Neural cell (in vitro differentiated cells): Measurements from ENCODE around the gene SPECC1L. TPM values are rescaled to one million over a fixed set of nuclear protein-coding genes. Genes with fewer than 3 reads are reported as not detected.

Source experiments
- H2AFZ ChIP-seq: fragments of 200-600, 300-800 bp; sonication (generic), shearing (Covaris generic); 2 replicates; pipeline ENCODE4 v1.6.0; 2014; ENCODE audit warnings: low read depth, mild to moderate bottlenecking, antibody characterized with exemption, low read length, moderate library complexity
- H3F3A ChIP-seq: fragments of 200-600 bp; shearing (Covaris generic); 2 replicates; pipeline ENCODE4 v1.6.1; 2016; ENCODE audit warnings: mild to moderate bottlenecking, moderate library complexity, mixed read lengths, antibody characterized with exemption, low read length; ENCODE audit not compliant: insufficient read depth, poor library complexity, severe bottlenecking
- H3K27ac ChIP-seq: fragments of 200-600, 300-800 bp; sonication (generic), shearing (Covaris generic); 2 replicates; pipeline ENCODE4 v1.5.1; 2014; ENCODE audit warnings: mild to moderate bottlenecking, low read length, moderate library complexity
- H3K27me3 ChIP-seq: fragments of 300-800, 200-600 bp; sonication (generic), shearing (Covaris generic); 2 replicates; pipeline ENCODE4 v1.6.0; 2014; ENCODE audit warnings: mild to moderate bottlenecking, low read depth, low read length, moderate library complexity; ENCODE audit not compliant: insufficient read depth
- H3K36me3 ChIP-seq: fragments of 300-800, 200-600 bp; sonication (generic), shearing (Covaris generic); 2 replicates; pipeline ENCODE4 v1.5.1; 2014; ENCODE audit warnings: mild to moderate bottlenecking, antibody characterized with exemption, low read length, moderate library complexity; ENCODE audit not compliant: insufficient read depth
- H3K4me2 ChIP-seq: fragments of 300-800, 200-600 bp; sonication (generic), shearing (Covaris generic); 2 replicates; pipeline ENCODE4 v1.6.0; 2014; ENCODE audit warnings: mild to moderate bottlenecking, low read length
- H3K4me3 ChIP-seq: fragments of 300-800, 200-600 bp; sonication (generic), shearing (Covaris generic); 2 replicates; pipeline ENCODE4 v1.5.1; 2014; ENCODE audit warnings: mild to moderate bottlenecking, low read length, moderate library complexity
- H3K79me2 ChIP-seq: fragments of 200-600 bp; shearing (Covaris generic); replicated peaks from 2 replicates; pipeline ENCODE4 v1.6.0; 2014; ENCODE audit warnings: mild to moderate bottlenecking, low read length, moderate library complexity; ENCODE audit not compliant: insufficient read depth
- H3K9ac ChIP-seq: fragments of 300-800, 200-600 bp; sonication (generic), shearing (Covaris generic); 2 replicates; pipeline ENCODE4 v1.6.1; 2016; ENCODE audit warnings: mild to moderate bottlenecking, low read length, mixed read lengths
- H3K9me2 ChIP-seq: fragments of 200-600 bp; shearing (Covaris generic); 2 replicates; pipeline ENCODE4 v1.6.1; 2016; ENCODE audit warnings: mild to moderate bottlenecking, low read length, mixed read lengths; ENCODE audit not compliant: insufficient read depth
- H3K9me3 ChIP-seq: fragments of 200-600, 300-800 bp; sonication (generic), shearing (Covaris generic); 2 replicates; pipeline ENCODE4 v1.6.1; 2016; ENCODE audit warnings: mild to moderate bottlenecking, mixed run types, low read length, moderate library complexity, mixed read lengths
- H4K20me1 ChIP-seq: fragments of 200-600 bp; shearing (Covaris generic); 2 replicates; pipeline ENCODE4 v1.6.1; 2016; ENCODE audit warnings: mild to moderate bottlenecking, mixed run types; ENCODE audit not compliant: insufficient read depth
- EP300 ChIP-seq: fragments of 450-650 bp; conservative IDR thresholded peaks from 2 replicates; pipeline ENCODE4 v1.6.1; 2014; ENCODE audit warnings: antibody characterized with exemption, mild to moderate bottlenecking, moderate library complexity; ENCODE audit not compliant: poor library complexity, severe bottlenecking
- EZH2 ChIP-seq: fragments of 200-600, 300-800 bp; shearing (Covaris generic), sonication (generic); IDR thresholded peaks from 2 replicates; pipeline ENCODE4 v1.6.1; 2014; ENCODE audit warnings: antibody characterized with exemption, low read length, borderline replicate concordance, mild to moderate bottlenecking; ENCODE audit not compliant: insufficient read depth, poor library complexity, severe bottlenecking
- MXI1 ChIP-seq: fragments of 450-650 bp; conservative IDR thresholded peaks from 2 replicates; pipeline ENCODE4 v1.6.1; 2014; ENCODE audit warnings: antibody characterized with exemption, mild to moderate bottlenecking; ENCODE audit not compliant: poor library complexity, severe bottlenecking
- POLR2AphosphoS5 ChIP-seq: IDR thresholded peaks from 2 replicates; pipeline ENCODE4 v1.6.1; 2012
- RAD21 ChIP-seq: fragments of 450-650 bp; conservative IDR thresholded peaks from 2 replicates; pipeline ENCODE4 v1.6.1; 2014; ENCODE audit warnings: antibody characterized with exemption, mild to moderate bottlenecking, moderate library complexity
- SMC3 ChIP-seq: fragments of 450-650 bp; conservative IDR thresholded peaks from 2 replicates; pipeline ENCODE4 v1.6.1; 2014; ENCODE audit warnings: antibody characterized with exemption, mild to moderate bottlenecking, moderate library complexity; ENCODE audit not compliant: poor library complexity
- TAF1 ChIP-seq: IDR thresholded peaks from 2 replicates; pipeline ENCODE4 v1.6.1; 2012; ENCODE audit warnings: low read depth
- polyA plus RNA-seq: library from polyadenylated mRNA; depleted of rRNA; stranded (reverse); fragments of >200 nt; gene quantifications from 2 replicates; pipeline ENCODE4 v1.2.3, GENCODE V29; 2014
- TF ChIP-seq, protein P1 (sequence below): fragments of 450-650 bp; IDR thresholded peaks from 2 replicates; pipeline ENCODE4 v1.5.1; 2014; ENCODE audit warnings: antibody characterized with exemption, mild to moderate bottlenecking, moderate library complexity; ENCODE audit not compliant: poor library complexity, severe bottlenecking
- TF ChIP-seq, protein P2 (sequence below): IDR thresholded peaks from 2 replicates; pipeline ENCODE4 v1.6.1; 2012; ENCODE audit warnings: borderline replicate concordance

SPECC1L gene
- polyA plus RNA-seq, 1 donor from 2014 or later: 27.1 TPM

DNA sequence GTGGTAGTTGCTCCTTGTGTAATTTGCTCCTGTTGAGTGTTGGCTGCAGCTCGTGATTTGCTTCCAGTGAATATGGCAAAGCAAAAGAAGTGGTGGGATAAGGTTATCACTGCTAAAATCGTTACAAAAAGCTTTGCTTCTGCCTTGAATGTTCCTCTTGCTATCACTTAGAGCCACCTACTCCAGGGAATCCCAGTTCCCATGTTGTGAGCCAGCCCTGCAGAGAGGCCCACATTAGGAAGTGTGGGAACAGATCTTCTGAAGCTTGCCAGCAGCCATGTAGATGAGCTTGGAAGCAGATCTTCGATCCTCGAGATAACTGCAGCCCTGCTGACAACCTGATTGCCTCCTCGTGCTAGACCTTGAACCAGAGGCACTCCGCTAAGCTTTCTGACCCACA is 71.0 kb downstream of the SPECC1L start:
- peaks cover 9% of the 10 kb centered on the region for H3K36me3 ChIP-seq
- no peaks in the 10 kb centered on the region for H4K20me1 ChIP-seq
- H3K27ac ChIP-seq: no peak overlapping the region
- H3K9ac ChIP-seq: no peak overlapping the region
- no peaks in the 10 kb centered on the region for H3K79me2 ChIP-seq
- H3K4me3 ChIP-seq: no peak overlapping the region
- H3K27me3 ChIP-seq: no peaks in the 10 kb centered on the region
- TF ChIP-seq, protein P1, sequence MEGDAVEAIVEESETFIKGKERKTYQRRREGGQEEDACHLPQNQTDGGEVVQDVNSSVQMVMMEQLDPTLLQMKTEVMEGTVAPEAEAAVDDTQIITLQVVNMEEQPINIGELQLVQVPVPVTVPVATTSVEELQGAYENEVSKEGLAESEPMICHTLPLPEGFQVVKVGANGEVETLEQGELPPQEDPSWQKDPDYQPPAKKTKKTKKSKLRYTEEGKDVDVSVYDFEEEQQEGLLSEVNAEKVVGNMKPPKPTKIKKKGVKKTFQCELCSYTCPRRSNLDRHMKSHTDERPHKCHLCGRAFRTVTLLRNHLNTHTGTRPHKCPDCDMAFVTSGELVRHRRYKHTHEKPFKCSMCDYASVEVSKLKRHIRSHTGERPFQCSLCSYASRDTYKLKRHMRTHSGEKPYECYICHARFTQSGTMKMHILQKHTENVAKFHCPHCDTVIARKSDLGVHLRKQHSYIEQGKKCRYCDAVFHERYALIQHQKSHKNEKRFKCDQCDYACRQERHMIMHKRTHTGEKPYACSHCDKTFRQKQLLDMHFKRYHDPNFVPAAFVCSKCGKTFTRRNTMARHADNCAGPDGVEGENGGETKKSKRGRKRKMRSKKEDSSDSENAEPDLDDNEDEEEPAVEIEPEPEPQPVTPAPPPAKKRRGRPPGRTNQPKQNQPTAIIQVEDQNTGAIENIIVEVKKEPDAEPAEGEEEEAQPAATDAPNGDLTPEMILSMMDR: no peak
- TF ChIP-seq EZH2 (no peak), RAD21 (no peak), SMC3 (no peak), EP300 (no peak), MXI1 (no peak), POLR2AphosphoS5 (no peak), TAF1 (no peak)
- TF ChIP-seq, protein P2, sequence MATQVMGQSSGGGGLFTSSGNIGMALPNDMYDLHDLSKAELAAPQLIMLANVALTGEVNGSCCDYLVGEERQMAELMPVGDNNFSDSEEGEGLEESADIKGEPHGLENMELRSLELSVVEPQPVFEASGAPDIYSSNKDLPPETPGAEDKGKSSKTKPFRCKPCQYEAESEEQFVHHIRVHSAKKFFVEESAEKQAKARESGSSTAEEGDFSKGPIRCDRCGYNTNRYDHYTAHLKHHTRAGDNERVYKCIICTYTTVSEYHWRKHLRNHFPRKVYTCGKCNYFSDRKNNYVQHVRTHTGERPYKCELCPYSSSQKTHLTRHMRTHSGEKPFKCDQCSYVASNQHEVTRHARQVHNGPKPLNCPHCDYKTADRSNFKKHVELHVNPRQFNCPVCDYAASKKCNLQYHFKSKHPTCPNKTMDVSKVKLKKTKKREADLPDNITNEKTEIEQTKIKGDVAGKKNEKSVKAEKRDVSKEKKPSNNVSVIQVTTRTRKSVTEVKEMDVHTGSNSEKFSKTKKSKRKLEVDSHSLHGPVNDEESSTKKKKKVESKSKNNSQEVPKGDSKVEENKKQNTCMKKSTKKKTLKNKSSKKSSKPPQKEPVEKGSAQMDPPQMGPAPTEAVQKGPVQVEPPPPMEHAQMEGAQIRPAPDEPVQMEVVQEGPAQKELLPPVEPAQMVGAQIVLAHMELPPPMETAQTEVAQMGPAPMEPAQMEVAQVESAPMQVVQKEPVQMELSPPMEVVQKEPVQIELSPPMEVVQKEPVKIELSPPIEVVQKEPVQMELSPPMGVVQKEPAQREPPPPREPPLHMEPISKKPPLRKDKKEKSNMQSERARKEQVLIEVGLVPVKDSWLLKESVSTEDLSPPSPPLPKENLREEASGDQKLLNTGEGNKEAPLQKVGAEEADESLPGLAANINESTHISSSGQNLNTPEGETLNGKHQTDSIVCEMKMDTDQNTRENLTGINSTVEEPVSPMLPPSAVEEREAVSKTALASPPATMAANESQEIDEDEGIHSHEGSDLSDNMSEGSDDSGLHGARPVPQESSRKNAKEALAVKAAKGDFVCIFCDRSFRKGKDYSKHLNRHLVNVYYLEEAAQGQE: no peak
- H3K9me3 ChIP-seq: no peaks in the 10 kb centered on the region
- no peak overlapping the region for H3K4me2 ChIP-seq
- H3F3A ChIP-seq: no peaks in the 10 kb centered on the region
- H3K9me2 ChIP-seq: no peaks in the 10 kb centered on the region
- no peak overlapping the region for H2AFZ ChIP-seq

DNA sequence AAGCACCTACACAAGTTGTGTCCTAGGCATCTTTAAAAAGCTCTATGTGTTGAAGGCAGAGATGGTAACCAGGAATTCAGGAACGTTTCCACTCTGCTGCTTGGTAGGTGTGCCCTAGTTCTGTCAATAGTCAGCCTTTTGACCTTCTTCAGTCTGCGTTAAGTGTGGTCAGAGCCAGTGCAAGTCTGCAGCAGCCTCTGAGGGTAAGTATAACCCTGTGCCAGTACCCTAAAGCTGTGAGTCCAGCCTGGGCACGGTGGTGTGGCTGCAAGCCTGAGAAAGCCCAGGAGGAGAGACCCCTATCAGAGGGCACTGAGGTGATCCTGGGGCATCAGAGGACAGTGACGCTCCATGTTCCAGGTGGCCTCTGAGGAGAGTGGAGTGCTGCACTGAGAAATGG is 80.0 kb downstream of the SPECC1L start:
- no peaks in the 10 kb centered on the region for H3K27me3 ChIP-seq
- TF ChIP-seq TAF1 (no peak), EZH2 (no peak), MXI1 (no peak)
- no peak overlapping the region for H3K27ac ChIP-seq
- H3K36me3 ChIP-seq: peaks cover 18% of the 10 kb centered on the region
- no peak overlapping the region for H2AFZ ChIP-seq
- no peaks in the 10 kb centered on the region for H3K9me2 ChIP-seq
- H4K20me1 ChIP-seq: no peaks in the 10 kb centered on the region
- peaks cover 4% of the 10 kb centered on the region for H3K9me3 ChIP-seq
- H3K4me3 ChIP-seq: no peak overlapping the region
- no peak overlapping the region for H3K4me2 ChIP-seq
- H3K9ac ChIP-seq: no peak overlapping the region
- H3F3A ChIP-seq: no peaks in the 10 kb centered on the region
- no peaks in the 10 kb centered on the region for H3K79me2 ChIP-seq

DNA sequence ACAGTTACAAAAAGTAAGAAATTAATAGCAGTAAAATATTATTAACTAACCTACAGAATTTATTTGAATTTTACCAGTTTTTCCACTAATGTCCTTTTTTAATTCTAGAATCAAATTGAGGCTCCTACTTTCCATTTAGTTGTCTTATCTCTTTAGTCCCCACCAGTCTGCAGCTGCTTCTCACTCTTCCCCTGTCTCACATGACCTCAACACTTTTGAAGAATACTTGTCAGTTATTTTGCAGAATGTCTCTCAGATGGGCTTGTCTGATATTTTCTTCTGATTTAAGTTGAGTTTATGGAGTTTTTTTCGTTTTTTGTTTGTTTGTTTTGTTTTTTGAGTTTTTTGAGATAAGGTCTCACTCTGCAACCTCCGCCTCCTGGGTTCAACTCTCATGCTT is 82.5 kb downstream of the SPECC1L start:
- Histone ChIP-seq H3K4me3 (no peak overlapping the region), H3K79me2 (no peaks in the 10 kb centered on the region), H3K9me3 (peaks cover 4% of the 10 kb centered on the region), H3K36me3 (peaks cover 18% of the 10 kb centered on the region), H3K4me2 (no peak overlapping the region), H3K9ac (no peak overlapping the region), H3K27me3 (no peaks in the 10 kb centered on the region), H3K9me2 (no peaks in the 10 kb centered on the region), H3F3A (no peaks in the 10 kb centered on the region), H2AFZ (no peak overlapping the region), H3K27ac (no peak overlapping the region), H4K20me1 (no peaks in the 10 kb centered on the region)
- no peak for TF ChIP-seq MXI1
